SHP77 treated with DMSO at 0.1 percent for 48 hours (cell line): Measurements from ENCODE around the gene PRND.
"Not testable (repeated sequence)": the region's sequence is repeated elsewhere in the genome, so short reads cannot be mapped to it uniquely, and the experiment has no call there.

ENCODE experiments used
- DNase-seq: peaks from one replicate; lab custom pipeline; 2025; lab: John Stamatoyannopoulos, UW

Gene PRND

GRCh38 chr20:4721719-4722118, at the start of gene PRND:
Gene PRND (plus strand): TSS chr20:4721909. CDS start chr20:4724552, 2,643 bp downstream.
- no peak for DNase-seq

GRCh38 chr20:4672948-4673347, 48.8 kb upstream of the PRND start:
- DNase-seq, result no peak

DNA sequence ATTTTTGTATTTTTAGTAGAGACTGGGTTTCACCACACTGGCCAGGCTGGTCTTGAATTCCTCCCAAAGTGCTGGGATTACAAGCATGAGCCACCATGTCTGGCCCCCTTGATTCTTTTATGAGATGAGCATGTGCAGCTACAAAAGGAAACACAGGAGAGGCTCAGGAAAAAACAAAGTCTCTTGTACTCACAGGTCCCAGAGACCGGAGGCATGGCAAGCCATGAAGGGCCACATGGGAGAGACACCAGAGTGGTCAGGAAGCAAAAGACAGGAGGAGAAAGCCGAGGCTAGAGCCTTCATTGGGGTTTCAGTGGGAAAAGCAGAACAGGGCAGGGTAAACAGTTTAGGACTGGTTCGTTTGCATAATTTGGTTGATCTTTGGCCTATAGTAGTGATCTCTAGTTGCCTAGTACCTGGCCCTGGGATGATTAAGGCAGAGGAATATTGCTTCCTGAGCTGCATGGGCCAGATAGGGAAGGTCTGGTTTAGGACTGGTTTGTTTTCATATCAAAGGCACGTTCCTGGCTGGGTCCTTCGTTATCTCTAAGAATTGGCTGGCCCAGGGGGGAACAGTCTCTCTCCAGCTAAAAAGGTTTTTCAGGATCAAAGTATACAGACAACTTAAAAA, 48.2 kb upstream of the PRND start:
- no peak for DNase-seq

- DNase-seq, result no peak
Measured at GRCh38 chr20:4674672-4675071, 47.0 kb upstream of the PRND start.

GRCh38 chr20:4677846-4678245, 43.9 kb upstream of the PRND start:
- no peak for DNase-seq

- no peak for DNase-seq
Measured at GRCh38 chr20:4681401-4681800, 40.3 kb upstream of the PRND start.

GRCh38 chr20:4681991-4682401, 39.7 kb upstream of the PRND start:
- no peak for DNase-seq

DNA sequence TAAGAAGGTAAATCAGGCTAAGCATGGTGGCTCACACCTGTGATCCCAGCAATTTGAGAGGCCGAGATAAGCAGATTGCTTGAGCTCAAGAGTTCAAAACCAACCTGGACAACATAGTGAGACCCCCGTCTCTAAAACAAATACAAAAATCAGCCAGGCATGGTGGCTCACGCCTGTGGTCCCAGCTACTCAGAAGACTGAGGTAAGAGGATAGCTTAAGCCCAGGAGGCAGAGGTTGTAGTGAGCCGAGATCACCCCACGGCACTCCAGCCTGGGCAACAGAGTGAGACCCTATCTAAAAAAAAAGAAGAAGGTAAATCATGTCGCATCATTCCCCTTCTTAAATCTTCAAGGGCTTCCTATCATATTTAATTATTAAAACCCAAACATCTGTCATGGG, 39.0 kb upstream of the PRND start:
- no peak for DNase-seq

GRCh38 chr20:4683261-4683660, 38.4 kb upstream of the PRND start:
- no peak for DNase-seq

DNA sequence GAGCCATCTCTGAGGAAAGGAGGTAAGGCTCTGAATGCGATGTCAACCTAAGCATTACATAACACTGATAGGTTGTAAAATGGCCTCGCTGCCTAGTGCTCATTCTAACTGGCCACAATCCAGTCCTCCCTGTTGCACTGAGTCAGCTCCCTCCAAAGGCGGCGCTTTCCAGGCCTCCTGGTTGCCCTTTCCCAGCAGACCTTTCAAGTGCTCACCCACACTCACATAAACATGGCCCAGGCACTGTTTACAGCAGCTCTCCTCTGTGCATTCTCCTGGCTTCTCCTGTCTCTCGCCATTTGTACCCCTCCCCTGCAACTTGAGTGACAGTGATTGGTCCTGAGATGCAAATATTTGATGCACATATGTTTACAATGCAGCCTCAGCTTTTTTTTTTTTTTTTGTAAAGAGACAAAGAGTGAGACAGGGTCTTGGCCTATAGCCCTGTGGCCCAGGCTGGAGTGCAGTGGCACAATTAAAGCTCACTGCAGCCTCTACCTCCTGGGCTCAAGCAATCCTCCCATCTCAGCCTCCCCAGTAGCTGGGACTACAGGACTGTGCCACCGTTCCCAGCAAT, 36.8 kb upstream of the PRND start:
- no peak for DNase-seq

DNA sequence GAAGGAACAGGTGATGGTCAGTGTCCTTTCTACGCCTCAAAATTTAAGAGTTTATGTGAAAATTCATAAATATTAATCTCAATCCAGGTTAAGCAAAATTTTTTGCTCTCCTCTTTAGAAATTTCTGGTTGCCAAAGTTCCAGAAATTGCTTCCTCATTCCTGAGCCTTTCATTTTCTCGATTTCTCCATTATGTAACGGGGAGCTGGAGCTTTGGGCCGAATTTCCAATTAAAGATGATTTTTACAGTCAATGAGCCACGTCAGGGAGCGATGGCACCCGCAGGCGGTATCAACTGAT, 35.8 kb upstream of the PRND start:
- DNase-seq, result no peak

- no peak for DNase-seq
Measured at GRCh38 chr20:4688305-4688704, 33.4 kb upstream of the PRND start.

GRCh38 chr20:4689220-4689619, 32.5 kb upstream of the PRND start:
- no peak for DNase-seq

GRCh38 chr20:4691753-4692152, 30.0 kb upstream of the PRND start:
- no peak for DNase-seq

- DNase-seq, result no peak
Measured at GRCh38 chr20:4694076-4694475, 27.6 kb upstream of the PRND start.

DNA sequence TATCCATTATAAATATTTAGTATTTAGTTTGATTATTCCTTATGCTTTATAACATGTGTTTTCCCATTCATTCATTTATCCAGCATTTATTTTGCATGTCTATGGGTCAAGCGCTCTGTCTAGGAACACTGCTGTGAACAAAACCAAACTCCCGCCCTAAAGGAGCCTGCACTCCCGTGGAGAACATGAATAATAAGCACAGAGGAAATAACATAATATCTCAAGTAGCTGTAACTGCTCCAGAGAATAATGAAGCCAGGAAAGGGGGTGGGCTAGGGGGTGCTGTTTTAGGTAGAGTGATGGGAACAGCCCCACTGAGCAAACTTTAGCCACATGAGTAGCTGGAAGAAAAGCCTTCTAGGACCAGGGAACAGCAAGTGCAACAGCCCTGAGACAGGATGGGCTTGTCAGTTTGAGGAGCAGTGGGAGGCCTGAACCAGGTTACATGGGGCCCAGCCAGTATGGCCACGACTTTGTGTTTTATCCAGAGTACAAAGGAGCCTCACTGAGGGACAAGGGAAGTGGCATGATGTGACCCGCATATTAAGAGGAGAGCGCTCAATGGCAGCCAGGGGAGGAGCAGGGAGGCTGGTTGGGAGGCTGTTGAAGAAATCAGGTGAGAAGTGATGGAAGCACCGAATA, 24.4 kb upstream of the PRND start:
- no peak for DNase-seq

GRCh38 chr20:4697831-4698221, 23.9 kb upstream of the PRND start:
- no peak for DNase-seq

GRCh38 chr20:4699216-4699615, 22.5 kb upstream of the PRND start:
- no peak for DNase-seq

DNA sequence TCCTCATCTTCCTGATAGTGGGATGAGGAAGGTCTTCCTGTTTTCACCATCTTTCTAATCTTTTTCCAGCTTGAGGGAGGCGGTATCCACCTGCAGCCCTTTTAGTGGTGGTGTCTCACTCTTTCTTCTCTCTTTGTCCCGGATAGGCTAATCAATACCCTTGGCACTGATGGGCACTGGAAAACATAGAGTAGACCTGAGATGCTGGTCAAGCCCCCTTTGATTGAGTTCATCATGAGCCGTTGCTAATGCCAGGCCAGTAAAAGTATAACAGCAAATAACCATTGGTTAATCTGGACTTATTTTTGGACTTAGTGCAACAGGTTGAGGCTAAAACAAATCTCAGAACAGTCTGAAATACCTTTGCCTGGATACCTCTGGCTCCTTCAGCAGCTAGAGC, 21.8 kb upstream of the PRND start:
- no peak for DNase-seq

DNA sequence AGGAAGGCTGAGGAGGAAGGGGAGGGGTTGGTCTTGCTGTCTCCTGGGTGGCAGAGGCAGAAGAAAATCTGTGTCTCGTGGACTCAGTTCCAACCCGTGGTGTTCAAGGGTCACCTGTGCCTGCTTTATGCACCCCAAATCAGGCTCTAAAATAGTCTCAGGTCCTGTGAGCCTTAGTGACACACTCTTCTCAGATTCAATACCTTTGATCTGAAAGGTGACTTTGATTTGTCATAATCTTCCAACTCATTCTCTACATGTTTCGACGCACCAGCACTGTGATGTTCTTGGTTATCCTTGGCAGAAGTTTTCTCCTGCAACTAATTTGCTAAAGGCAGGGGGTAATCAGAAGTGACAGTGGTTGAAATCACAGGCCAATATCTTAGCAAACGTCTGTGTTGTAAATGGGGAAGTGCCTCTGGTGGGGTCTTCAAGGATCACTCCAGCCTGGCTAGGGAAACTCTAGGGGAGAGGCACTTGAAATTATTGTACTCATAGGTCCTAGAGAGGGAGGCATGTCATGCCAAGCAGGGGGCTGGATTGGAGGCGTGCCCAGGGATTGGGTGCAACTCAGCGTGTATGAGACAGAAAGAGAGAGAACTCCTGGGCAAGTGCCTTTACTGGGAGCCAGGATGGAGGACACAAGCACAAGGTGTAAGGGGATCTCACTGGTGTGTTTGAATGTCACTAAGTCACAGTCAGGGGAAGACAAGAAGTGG, 19.0 kb upstream of the PRND start:
- no peak for DNase-seq

DNA sequence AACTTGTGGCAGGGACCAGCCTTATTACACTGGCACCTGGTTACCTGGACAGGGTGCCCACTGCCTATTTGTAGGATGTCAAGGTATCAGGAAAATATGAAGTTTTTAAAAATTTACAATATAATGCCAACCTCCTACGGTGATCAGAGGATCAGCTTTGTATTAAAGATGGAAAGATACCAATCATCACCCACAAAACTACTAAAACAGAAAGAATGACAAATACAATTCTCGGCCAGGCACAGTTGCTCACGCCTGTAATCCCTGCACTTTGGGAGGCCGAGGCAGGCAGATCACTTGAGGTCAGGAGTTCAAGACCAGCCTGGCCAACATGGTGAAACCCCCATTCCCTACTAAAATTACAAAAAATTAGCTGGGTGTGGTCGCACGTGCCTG, 18.4 kb upstream of the PRND start:
- no peak for DNase-seq

DNA sequence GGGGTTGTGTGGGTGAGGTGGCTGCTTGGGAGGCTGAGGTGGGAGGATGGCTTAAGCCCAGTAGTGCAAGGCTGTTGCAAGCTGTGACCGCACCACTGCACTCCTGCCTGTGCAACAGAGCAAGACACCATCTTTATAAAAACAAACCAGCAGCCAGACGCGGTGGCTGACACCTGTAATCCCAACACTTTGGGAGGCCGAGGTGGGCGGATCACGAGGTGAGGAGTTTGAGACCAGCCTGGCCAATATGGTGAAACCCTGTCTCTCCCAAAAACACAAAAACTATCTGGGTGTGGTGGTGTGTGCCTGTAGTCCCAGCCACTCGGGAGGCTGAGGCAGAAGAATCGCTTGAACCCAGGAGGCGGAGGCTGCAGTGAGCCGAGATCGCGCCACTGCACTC, 14.8 kb upstream of the PRND start:
- DNase-seq, result not testable (repeated sequence)

DNA sequence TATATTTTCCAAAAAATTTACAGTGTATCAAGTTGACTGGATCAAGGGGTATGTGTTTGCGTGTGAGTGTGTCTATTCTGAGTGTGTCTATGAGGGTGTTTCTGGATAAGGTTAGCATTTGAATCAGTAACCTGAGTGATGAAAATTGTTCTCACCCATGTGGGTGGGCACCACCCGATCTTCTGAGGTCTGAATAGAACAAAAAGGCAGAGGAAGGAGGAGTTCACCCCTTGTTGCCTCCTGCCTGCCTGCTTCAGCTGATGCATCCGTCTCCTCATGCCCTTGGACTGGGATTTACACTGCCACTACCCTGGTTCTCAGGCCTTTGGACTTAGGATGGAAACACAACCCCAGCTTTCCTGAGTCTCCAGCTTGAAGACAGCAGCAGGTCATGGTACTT, 13.7 kb upstream of the PRND start:
- DNase-seq, result no peak
